Omental fat pad (tissue), 4 donors: ENCODE results near the gene PAQR3. TPM values are rescaled to one million over a fixed set of nuclear protein-coding genes. Genes with fewer than 3 reads are reported as not detected.

ENCODE experiments used
- ATAC-seq: fragments of 150-250 bp; one replicate; pipeline ENCODE4 v1.9.1; 2016; ENCODE audit warnings: mild to moderate bottlenecking, moderate library complexity; ENCODE audit not compliant: low FRiP score
- DNase-seq: peaks from one replicate; pipeline ENCODE4 v3.0.0-alpha.2; 2019; ENCODE audit warnings: low spot score
- CTCF ChIP-seq, 3 donors: fragments of 450-650 bp; IDR thresholded peaks; one replicate each; pipeline ENCODE4 v1.5.1; 2016 to 2017; ENCODE audit warnings: antibody characterized with exemption in 3 of 3, mild to moderate bottlenecking in 3 of 3, moderate library complexity in 2 of 3
- total RNA-seq, 4 donors: library from RNA; depleted of rRNA; stranded (reverse); fragments of >200 nt; gene quantifications; one replicate each; pipeline ENCODE4 v1.1.0, GENCODE V29; 2016

Gene PAQR3
- total RNA-seq, 4 donors from 2014 or later, result 7.1 to 17.3 (median 9.7) TPM

GRCh38 chr4:78945651-78946179 is 6.5 kb upstream of the PAQR3 start:
- ATAC-seq, result no peak
- TF ChIP-seq CTCF (IDR thresholded peaks at IDR 0.05), result no peak
- DNase-seq, result no peak

- ATAC-seq, result no peak
- TF ChIP-seq CTCF (IDR thresholded peaks at IDR 0.05), result no peak
- DNase-seq, result no peak
Measured at GRCh38 chr4:78944381-78944780, 5.1 kb upstream of the PAQR3 start.

- DNase-seq (no peak), ATAC-seq (no peak)
- TF ChIP-seq CTCF (IDR thresholded peaks at IDR 0.05), result no peak
Measured at GRCh38 chr4:78940752-78941151, 1.5 kb upstream of the PAQR3 start.

GRCh38 chr4:78939667-78940008 is 400 bp upstream of the PAQR3 start:
- no peak for DNase-seq
- peak; percentile 12 for ATAC-seq
- no peak for TF ChIP-seq CTCF (IDR thresholded peaks at IDR 0.05)

GRCh38 chr4:78938474-78938867 is 767 bp downstream of the PAQR3 start:
- no peak for TF ChIP-seq CTCF (IDR thresholded peaks at IDR 0.05)
- ATAC-seq (no peak), DNase-seq (no peak)

- no peak for DNase-seq
- TF ChIP-seq CTCF (IDR thresholded peaks at IDR 0.05), result no peak
- ATAC-seq, result no peak
Measured at GRCh38 chr4:78937837-78938236, 1.4 kb downstream of the PAQR3 start.

GRCh38 chr4:78936989-78937388 is 2.2 kb downstream of the PAQR3 start:
- DNase-seq (no peak), ATAC-seq (no peak)

More at GRCh38 chr4:78936989-78937388, 2.2 kb downstream of the PAQR3 start:
- no peak for TF ChIP-seq CTCF (IDR thresholded peaks at IDR 0.05)
